GM18868 (cell line): ENCODE measurements around the gene CCDC146.
A peak's percentile ranks its signal among the peaks of the same experiment; 100 is the strongest.
"Not testable (repeated sequence)": the region's sequence is repeated elsewhere in the genome, so short reads cannot be mapped to it uniquely, and the experiment has no call there.

Experiments
- ATAC-seq: cut with Tn5 transposase; IDR thresholded peaks from one replicate; pipeline ENCODE4 v1.9.1; 2021; ENCODE audit warnings: mild to moderate bottlenecking, moderate library complexity; ENCODE audit not compliant: unreplicated experiment

CCDC146 gene

GRCh38 chr7:77327067-77327931, 204.9 kb downstream of the CCDC146 start:
- no peak for ATAC-seq

- no peak for ATAC-seq
Observed at GRCh38 chr7:77327932-77328628, 205.7 kb downstream of the CCDC146 start.

GRCh38 chr7:77328669-77329068, 206.3 kb downstream of the CCDC146 start:
- ATAC-seq: no peak

- ATAC-seq: peak; percentile 13
Observed at GRCh38 chr7:77329466-77330168, 207.2 kb downstream of the CCDC146 start.

GRCh38 chr7:77330169-77330882, 207.9 kb downstream of the CCDC146 start:
- ATAC-seq: peak; percentile 55

GRCh38 chr7:77331938-77332695, 209.7 kb downstream of the CCDC146 start:
- peak; percentile 61 for ATAC-seq

- ATAC-seq: not testable (repeated sequence)
Observed at GRCh38 chr7:77334039-77334438, 211.6 kb downstream of the CCDC146 start.

GRCh38 chr7:77335581-77335980, 213.2 kb downstream of the CCDC146 start:
- ATAC-seq: no peak

- ATAC-seq: no peak
Observed at GRCh38 chr7:77337456-77337990, 215.1 kb downstream of the CCDC146 start.

GRCh38 chr7:77338260-77338659, 215.8 kb downstream of the CCDC146 start:
- no peak for ATAC-seq

GRCh38 chr7:77338883-77339629, 216.6 kb downstream of the CCDC146 start:
- no peak for ATAC-seq

- ATAC-seq: no peak
Observed at GRCh38 chr7:77339726-77340125, 217.3 kb downstream of the CCDC146 start.
